K562 (cell line): ENCODE measurements around the gene NPC1L1. TPM values are rescaled to one million over a fixed set of nuclear protein-coding genes. Genes with fewer than 3 reads are reported as not detected.

ENCODE experiments used
- BACH1 ChIP-seq: fragments of 200-800 bp; sonication (Bioruptor generic); IDR thresholded peaks from 2 replicates; pipeline ENCODE4 v1.6.1; 2016; ENCODE audit warnings: missing genetic modification characterization, missing compliant biosample characterization
- BRD9 ChIP-seq: fragments of 450-650 bp; IDR thresholded peaks from 2 replicates; pipeline ENCODE4 v1.6.1; 2018; ENCODE audit warnings: low read depth; ENCODE audit not compliant: partially characterized antibody
- FOXJ3 ChIP-seq: sonication (generic); formaldehyde crosslinking; IDR thresholded peaks from 2 replicates; pipeline ENCODE4 v1.4.0; 2020; ENCODE audit warnings: mild to moderate bottlenecking, missing genetic modification reagents
- HCFC1 ChIP-seq: IDR thresholded peaks from 2 replicates; pipeline ENCODE4 v1.6.1; 2012; ENCODE audit warnings: low read depth, low read length, improper control_type of control experiment
- HDAC8 ChIP-seq: fragments of 450-650 bp; IDR thresholded peaks from 2 replicates; pipeline ENCODE4 v1.6.1; 2016; ENCODE audit warnings: mild to moderate bottlenecking, missing genetic modification characterization, moderate library complexity, missing compliant biosample characterization
- NR2C2 ChIP-seq, 2 experiments: fragments of 200-800 bp in 1 of 2; sonication (Bioruptor generic) in 1 of 2; sonication (generic) in 1 of 2; formaldehyde crosslinking in 1 of 2; IDR thresholded peaks; 2 replicates each; pipeline versions ENCODE4 v1.6.1 to v1.8.0; 2016 to 2022; ENCODE audit warnings: mild to moderate bottlenecking in 1 of 2, missing compliant biosample characterization in 1 of 2, missing genetic modification characterization in 1 of 2, missing genetic modification reagents in 1 of 2
- SIN3A ChIP-seq, 2 experiments: fragments of 150-350 bp in 1 of 2; IDR thresholded peaks; 2 replicates each; pipeline ENCODE4 v1.6.1; 2011 to 2016; ENCODE audit warnings: borderline replicate concordance in 2 of 2, low read depth in 2 of 2, low read length in 2 of 2, mild to moderate bottlenecking in 2 of 2, moderate library complexity in 2 of 2; ENCODE audit not compliant: control insufficient read depth in 1 of 2
- SMAD3 ChIP-seq: fragments of 450-650 bp; formaldehyde crosslinking; conservative IDR thresholded peaks from 2 replicates; pipeline ENCODE4 v1.4.0; 2020; ENCODE audit warnings: mild to moderate bottlenecking
- ZBTB40 ChIP-seq, 2 experiments: fragments of 450-650 bp in 1 of 2; sonication (generic) in 1 of 2; formaldehyde crosslinking in 1 of 2; IDR thresholded peaks; 2 replicates each; pipeline versions ENCODE4 v1.7.1 to v1.9.0; 2016 to 2022; ENCODE audit warnings: inconsistent platforms in 1 of 2, mild to moderate bottlenecking in 1 of 2, missing genetic modification reagents in 1 of 2
- ZNF174 ChIP-seq: fragments of 250-450 bp; sonication (Bioruptor Pico); IDR thresholded peaks from 2 replicates; pipeline ENCODE4 v1.4.0; 2020; ENCODE audit warnings: mild to moderate bottlenecking
- ZNF408 ChIP-seq: fragments of 250-450 bp; sonication (Bioruptor Pico); IDR thresholded peaks from 2 replicates; pipeline ENCODE4 v1.4.0; 2020; ENCODE audit warnings: low read depth, mild to moderate bottlenecking, moderate library complexity
- polyA plus RNA-seq, 8 experiments: library from polyadenylated mRNA; depleted of rRNA in 4 of 8; stranded (reverse) in 5 of 8; unstranded in 3 of 8; fragments of >200 nt; fragmentation: Nextera tagmentation in 2 of 8; fragmentation: Illumina TruSeq in 1 of 8; extraction: Ambion mirVana in 2 of 8; extraction: Trizol in 1 of 8; gene quantifications; 2 replicates each; pipeline versions ENCODE4 v1.2.1 to v1.2.3, GENCODE V29; 2011 to 2014; ENCODE audit warnings: inconsistent platforms in 1 of 8, missing spikeins in 1 of 8
- total RNA-seq, 7 experiments: library from RNA; depleted of rRNA in 6 of 7; stranded (reverse); fragments of >200 nt in 6 of 7; fragmentation: Illumina TruSeq in 2 of 7; extraction: Trizol in 2 of 7; gene quantifications; 2 replicates each; pipeline versions ENCODE4 v1.2.1 to v1.2.3, GENCODE V29; 2011 to 2021; ENCODE audit warnings: low replicate concordance in 1 of 7
- TF ChIP-seq, protein P1 (sequence below): fragments of 450-650 bp; IDR thresholded peaks from 2 replicates; pipeline ENCODE4 v1.6.1; 2016; ENCODE audit warnings: borderline replicate concordance

NPC1L1 gene
- total and polyA plus RNA-seq, 9 of the 15 experiments (the other 6 are each of a cell fraction or from before 2014, with no cell fraction given): 0.01 to 0.18 (median 0.07) TPM; not detected in 4

- 0 out of 4 replicates have a peak, but pooled peaks of 1 of the 2 experiments have one; percentile 40 for TF ChIP-seq SIN3A (IDR thresholded peaks at IDR 0.05; ENCODE audit: borderline replicate concordance in 2 of 2, control insufficient read depth in 1 of 2, low read depth in 2 of 2, low read length in 2 of 2)
- TF ChIP-seq ZNF174 (CRISPR knock-in tag): no peak
- peak; percentile 60; the same call in 1 of the 2 replicates for TF ChIP-seq NR2C2 (CRISPR knock-in tag; IDR thresholded peaks at IDR 0.05)
- TF ChIP-seq NR2C2 (tag; IDR thresholded peaks at IDR 0.05): no peak
- no peak for TF ChIP-seq BACH1
- TF ChIP-seq HCFC1: 0 out of 2 replicates have a peak, but pooled peaks have one; percentile 3
- TF ChIP-seq HDAC8 (tag): 0 out of 2 replicates have a peak, but pooled peaks have one; percentile 16
- peak; percentile 55; the same call in 1 of the 2 replicates for TF ChIP-seq ZBTB40 (IDR thresholded peaks at IDR 0.05)
- no peak for TF ChIP-seq ZBTB40 (CRISPR knock-in tag; IDR thresholded peaks at IDR 0.05)
- TF ChIP-seq SMAD3 (CRISPR knock-in tag): no peak
- no peak for TF ChIP-seq BRD9
- TF ChIP-seq ZNF408 (CRISPR knock-in tag): no peak
- TF ChIP-seq FOXJ3: no peak
- TF ChIP-seq, protein P1, sequence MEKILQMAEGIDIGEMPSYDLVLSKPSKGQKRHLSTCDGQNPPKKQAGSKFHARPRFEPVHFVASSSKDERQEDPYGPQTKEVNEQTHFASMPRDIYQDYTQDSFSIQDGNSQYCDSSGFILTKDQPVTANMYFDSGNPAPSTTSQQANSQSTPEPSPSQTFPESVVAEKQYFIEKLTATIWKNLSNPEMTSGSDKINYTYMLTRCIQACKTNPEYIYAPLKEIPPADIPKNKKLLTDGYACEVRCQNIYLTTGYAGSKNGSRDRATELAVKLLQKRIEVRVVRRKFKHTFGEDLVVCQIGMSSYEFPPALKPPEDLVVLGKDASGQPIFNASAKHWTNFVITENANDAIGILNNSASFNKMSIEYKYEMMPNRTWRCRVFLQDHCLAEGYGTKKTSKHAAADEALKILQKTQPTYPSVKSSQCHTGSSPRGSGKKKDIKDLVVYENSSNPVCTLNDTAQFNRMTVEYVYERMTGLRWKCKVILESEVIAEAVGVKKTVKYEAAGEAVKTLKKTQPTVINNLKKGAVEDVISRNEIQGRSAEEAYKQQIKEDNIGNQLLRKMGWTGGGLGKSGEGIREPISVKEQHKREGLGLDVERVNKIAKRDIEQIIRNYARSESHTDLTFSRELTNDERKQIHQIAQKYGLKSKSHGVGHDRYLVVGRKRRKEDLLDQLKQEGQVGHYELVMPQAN: 0 out of 2 replicates have a peak, but pooled peaks have one; percentile 39
Observed at GRCh38 chr7:44580945-44581878, 40.1 kb upstream of the NPC1L1 start (continued).
